ENCODE results near the gene NCAM2. TPM values are rescaled to one million over a fixed set of nuclear protein-coding genes. Genes with fewer than 3 reads are reported as not detected.

Gene NCAM2
- total and polyA plus RNA-seq, 11 donors: 0.19 to 4.3 (median 2.9) TPM

GRCh38 chr21:20997311-20997635 lies 936 bp upstream of the NCAM2 start:
- peaks cover 0 to 24% (median 9%) of the 10 kb centered on the region in 9 donors for H3K27me3 ChIP-seq
- H3K4me3 ChIP-seq: peak overlapping the region; percentile 35 to 76 (median 59)
- 2 to 16% (median 2%) methylated on average over 5 to 20 of the region's 20 CpGs for WGBS, 4 donors
- ATAC-seq: peak; percentile 2 to 51 (median 42)
- no peaks in the 10 kb centered on the region for H3K36me3 ChIP-seq
- H3K27ac ChIP-seq: no peak overlapping the region
- no peaks in the 10 kb centered on the region for H3K9me3 ChIP-seq
- TF ChIP-seq POLR2A (IDR thresholded peaks at IDR 0.05) (no peak), CTCF (IDR thresholded peaks at IDR 0.05) (no peak)
- intact Hi-C loops (cut with DNase I): no loop called here
- peak in 2 of 5 donors; percentile 25 to 27 for DNase-seq
- peaks cover 0 to 24% (median 6%) of the 10 kb centered on the region in 12 donors for H3K4me1 ChIP-seq

- WGBS, 4 donors: 0 to 2% (median 1%) methylated on average over 10 to 14 of the region's 14 CpGs
- no peaks in the 10 kb centered on the region for H3K9me3 ChIP-seq
- H3K27ac ChIP-seq: peak overlapping the region in 5 of 12 donors; percentile 28 to 56 (median 34)
- TF ChIP-seq CTCF (IDR thresholded peaks at IDR 0.05) (no peak), POLR2A (IDR thresholded peaks at IDR 0.05) (no peak)
- peaks cover 0 to 24% (median 6%) of the 10 kb centered on the region in 12 donors for H3K4me1 ChIP-seq
- H3K27me3 ChIP-seq: peaks cover 0 to 24% (median 9%) of the 10 kb centered on the region in 9 donors
- H3K36me3 ChIP-seq: no peaks in the 10 kb centered on the region
- ATAC-seq (peak in 2 of 4 donors; percentile 27 to 36), DNase-seq (no peak)
- intact Hi-C loops (cut with DNase I): loop anchor here in 1 of 10 donors (2.0 kb wide), 1 partner anchor 1794 kb away; no protein-coding TSS in a partner anchor
- H3K4me3 ChIP-seq: peak overlapping the region; percentile 25 to 76 (median 59)
Observed at GRCh38 chr21:20998456-20998789, 214 bp downstream of the NCAM2 start.

- Histone ChIP-seq H3K4me1 (peaks cover 0 to 24% (median 6%) of the 10 kb centered on the region in 12 donors), H3K36me3 (no peaks in the 10 kb centered on the region), H3K27me3 (peaks cover 0 to 24% (median 9%) of the 10 kb centered on the region in 9 donors), H3K4me3 (peak overlapping the region; percentile 25 to 76 (median 59)), H3K27ac (peak overlapping the region in 3 of 12 donors; percentile 28 to 34 (median 32)), H3K9me3 (no peaks in the 10 kb centered on the region)
- intact Hi-C loops (cut with DNase I): loop anchor here in 1 of 10 donors (2.0 kb wide), 1 partner anchor 1794 kb away; no protein-coding TSS in a partner anchor
- 24 to 30% (median 29%) methylated on average over 5 of the region's 5 CpGs for WGBS, 4 donors
- TF ChIP-seq CTCF (IDR thresholded peaks at IDR 0.05) (no peak), POLR2A (IDR thresholded peaks at IDR 0.05) (no peak)
- DNase-seq (no peak), ATAC-seq (no peak)
Observed at GRCh38 chr21:20998886-20999285, 677 bp downstream of the NCAM2 start.

GRCh38 chr21:20999659-21000058 lies 1.4 kb downstream of the NCAM2 start:
- H3K27ac ChIP-seq: peak overlapping the region in 2 of 12 donors; percentile 28 to 31
- peak in 3 of 4 donors; percentile 52 to 71 (median 64) for ATAC-seq

More at GRCh38 chr21:20999659-21000058, 1.4 kb downstream of the NCAM2 start:
- TF ChIP-seq POLR2A (IDR thresholded peaks at IDR 0.05) (no peak), CTCF (IDR thresholded peaks at IDR 0.05) (peak; percentile 48 to 78 (median 65))
- peaks cover 0 to 24% (median 9%) of the 10 kb centered on the region in 9 donors for H3K27me3 ChIP-seq
- DNase-seq: peak in 1 of 5 donors; percentile 22
- intact Hi-C loops (cut with DNase I): loop anchor here in 8 of 10 donors (2.0 to 10.0 kb wide), 4 partner anchors 103 to 1795 kb away; no protein-coding TSS in a partner anchor
- peak overlapping the region in 7 of 12 donors; percentile 15 to 76 (median 61) for H3K4me3 ChIP-seq
- 11 to 19% (median 15%) methylated on average over 3 of the region's 3 CpGs for WGBS, 4 donors
- H3K9me3 ChIP-seq: no peaks in the 10 kb centered on the region
- no peaks in the 10 kb centered on the region for H3K36me3 ChIP-seq
- H3K4me1 ChIP-seq: peaks cover 0 to 24% (median 6%) of the 10 kb centered on the region in 12 donors

Measured in heart left ventricle (tissue), 16 donors.